NB4 (cell line): Measurements from ENCODE around the gene KCMF1.

Experiments
- CTCF ChIP-seq: IDR thresholded peaks from one replicate; pipeline ENCODE4 v1.5.1; 2012; ENCODE audit warnings: low read depth, low read length
- MAX ChIP-seq: IDR thresholded peaks from 2 replicates; pipeline ENCODE4 v1.6.1; 2011; ENCODE audit warnings: low read depth, low read length
- MYC ChIP-seq: IDR thresholded peaks from 2 replicates; pipeline ENCODE4 v1.6.1; 2011; ENCODE audit warnings: low read depth, low read length
- POLR2A ChIP-seq: IDR thresholded peaks from 2 replicates; pipeline ENCODE4 v1.6.1; 2011; ENCODE audit warnings: mild to moderate bottlenecking; ENCODE audit not compliant: insufficient read length; ENCODE audit errors: extremely low read depth

DNA sequence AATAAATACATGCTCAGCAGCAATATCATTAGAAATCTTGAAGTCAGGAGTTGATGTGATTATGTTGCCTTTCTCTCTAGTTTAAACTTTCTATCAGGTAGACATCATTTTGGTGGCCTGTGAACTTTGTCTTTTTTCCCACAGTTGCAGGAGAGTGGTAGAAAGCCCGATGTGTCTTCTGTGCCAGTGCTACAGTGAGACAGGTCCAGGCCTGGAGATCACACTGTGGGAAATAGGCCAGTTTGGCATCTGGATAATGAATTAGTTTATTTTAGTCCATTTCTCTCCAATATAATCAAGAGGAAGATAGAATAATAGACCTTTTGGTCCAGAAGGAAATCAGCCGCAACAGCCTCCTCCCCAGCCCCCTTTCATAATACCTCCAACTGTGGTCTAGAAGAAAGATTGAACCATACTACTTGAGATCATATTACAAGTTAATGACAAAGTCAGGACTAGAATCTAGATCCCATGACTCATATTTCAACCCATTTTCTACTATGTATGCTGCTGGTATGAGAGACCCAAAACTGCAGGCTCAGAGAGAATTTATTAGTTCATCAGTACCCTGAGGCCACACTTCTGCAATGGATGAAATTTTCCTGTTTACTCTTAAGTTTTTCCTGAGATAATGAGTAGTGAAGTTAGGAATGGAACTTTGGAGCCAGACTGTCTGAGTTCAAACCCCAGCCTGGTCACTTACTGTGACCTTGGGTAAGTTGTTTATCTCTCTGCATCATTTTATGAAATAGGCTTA, 20.6 kb downstream of the KCMF1 start:
- TF ChIP-seq CTCF (no peak), POLR2A (no peak), MAX (no peak), MYC (no peak)
